Endothelial cell of umbilical vein (primary cell): Measurements from ENCODE around the gene KRTAP10-10. TPM values are rescaled to one million over a fixed set of nuclear protein-coding genes. Genes with fewer than 3 reads are reported as not detected.

ENCODE experiments used
- BruUV-seq: library from RNA; stranded (reverse); fragments of 400-500 nt; replicated peaks from 2 replicates; lab custom pipeline; 2021; lab: Mats Ljungman, UMichigan
- CTCF ChIA-PET: fragments of 300-600, 350-600 bp; sonication (Branson Sonifier 250); formaldehyde crosslinking; loops from one replicate; lab custom pipeline; 2021; ENCODE audit warnings: antibody characterized with exemption, inconsistent platforms; lab: Charles Lee
- POLR2A ChIA-PET: fragments of 300-600, 350-600 bp; sonication (Branson Sonifier 250); formaldehyde crosslinking; loops from one replicate; lab custom pipeline; 2021; ENCODE audit warnings: antibody characterized with exemption, inconsistent platforms; lab: Charles Lee
- DNase-seq: peaks from one replicate; pipeline ENCODE4 v3.0.0-alpha.2; 2011; ENCODE audit warnings: low read depth, low spot score
- FAIRE-seq: peaks from 2 replicates; lab custom pipeline; 2011; peaks lifted over from hg19 to GRCh38; lab: Jason Lieb, UNC
- H2AFZ ChIP-seq: 2 replicates; pipeline ENCODE4 v1.6.0; 2012; ENCODE audit warnings: low read depth, low read length, control low read depth, inconsistent platforms
- H3K27ac ChIP-seq: 2 replicates; pipeline ENCODE4 v1.5.1; 2011; ENCODE audit warnings: low read depth, mild to moderate bottlenecking, control low read depth, low read length, moderate library complexity; ENCODE audit not compliant: insufficient read depth
- H3K27me3 ChIP-seq, 2 experiments: 2 replicates each; pipeline versions ENCODE4 v1.6.0 to v1.6.1; 2011; ENCODE audit warnings: low read length in 2 of 2, mixed read lengths in 1 of 2; ENCODE audit not compliant: control insufficient read depth in 2 of 2, insufficient read depth in 2 of 2
- H3K36me3 ChIP-seq, 2 experiments: 2 replicates in 1 of 2; 3 replicates in 1 of 2; pipeline ENCODE4 v1.5.1; 2011; ENCODE audit warnings: low read length in 2 of 2, mild to moderate bottlenecking in 1 of 2, moderate library complexity in 1 of 2; ENCODE audit not compliant: control insufficient read depth in 2 of 2, insufficient read depth in 2 of 2; ENCODE audit errors: extremely low read depth in 1 of 2
- H3K4me1 ChIP-seq: 3 replicates; pipeline ENCODE4 v1.5.1; 2011; ENCODE audit warnings: mild to moderate bottlenecking, low read length; ENCODE audit not compliant: control insufficient read depth, insufficient read depth; ENCODE audit errors: extremely low read depth
- H3K4me2 ChIP-seq: 2 replicates; pipeline ENCODE4 v1.6.1; 2011; ENCODE audit warnings: low read length, control low read depth, mixed read lengths; ENCODE audit not compliant: insufficient read depth
- H3K4me3 ChIP-seq, 3 experiments: fragments of 200-600 bp in 1 of 3; sonication (generic), shearing (Covaris generic) in 1 of 3; replicated peaks in 1 of 3; 2 replicates each; pipeline ENCODE4 v1.5.1; 2011 to 2016; ENCODE audit warnings: control low read depth in 3 of 3, low read length in 3 of 3, mild to moderate bottlenecking in 2 of 3, inconsistent platforms in 1 of 3, low read depth in 1 of 3, moderate library complexity in 1 of 3; ENCODE audit not compliant: insufficient read depth in 1 of 3
- H3K79me2 ChIP-seq: 2 replicates; pipeline ENCODE4 v1.6.0; 2012; ENCODE audit warnings: low read length, inconsistent platforms; ENCODE audit not compliant: control insufficient read depth, insufficient read depth
- H3K9ac ChIP-seq: replicated peaks from 2 replicates; pipeline ENCODE3; 2011; ENCODE audit warnings: low read length, control low read depth; ENCODE audit not compliant: insufficient read depth; ENCODE audit errors: extremely low read depth
- H3K9me1 ChIP-seq: replicated peaks from 3 replicates; pipeline ENCODE4 v1.6.0; 2011; ENCODE audit warnings: mild to moderate bottlenecking, low read length; ENCODE audit not compliant: control insufficient read depth, insufficient read depth; ENCODE audit errors: extremely low read depth
- H3K9me3 ChIP-seq: replicated peaks from 2 replicates; pipeline ENCODE4 v1.5.1; 2012; ENCODE audit warnings: low read length, inconsistent platforms; ENCODE audit not compliant: control insufficient read depth, insufficient read depth
- H4K20me1 ChIP-seq: replicated peaks from 2 replicates; pipeline ENCODE3; 2011; ENCODE audit warnings: mild to moderate bottlenecking, low read length; ENCODE audit not compliant: control insufficient read depth, insufficient read depth; ENCODE audit errors: extremely low read depth
- CTCF ChIP-seq, 2 donors: IDR thresholded peaks; 1 replicate in 1 of 2; 2 replicates in 1 of 2; pipeline ENCODE4 v1.5.1; 2011; ENCODE audit warnings: low read length in 2 of 2, mild to moderate bottlenecking in 2 of 2, moderate library complexity in 2 of 2, control low read depth in 1 of 2, inconsistent platforms in 1 of 2, low read depth in 1 of 2; ENCODE audit not compliant: insufficient read depth in 1 of 2; ENCODE audit errors: extremely low read depth in 1 of 2
- GATA2 ChIP-seq: IDR thresholded peaks from 2 replicates; pipeline ENCODE4 v1.7.0; 2011; ENCODE audit warnings: low read depth, mild to moderate bottlenecking, moderate library complexity, mixed read lengths, low read length; ENCODE audit not compliant: insufficient read length, insufficient read depth
- POLR2A ChIP-seq: IDR thresholded peaks from 2 replicates; pipeline ENCODE4 v1.6.1; 2012; ENCODE audit warnings: low read depth, mild to moderate bottlenecking, control low read depth, low read length
- POLR2AphosphoS5 ChIP-seq: IDR thresholded peaks from 2 replicates; pipeline ENCODE4 v1.6.1; 2012; ENCODE audit warnings: low read depth, mild to moderate bottlenecking, control low read depth, low read length, moderate library complexity; ENCODE audit not compliant: insufficient read depth
- dilution Hi-C: fragments of 300-500 bp; cut with MboI; formaldehyde crosslinking; loops from one replicate; pipeline ENCODE4 v1.15.0; 2019; ENCODE audit warnings: low sequenced_read_pairs; ENCODE audit not compliant: extremely low pct_ligation_motif_present
- intact Hi-C: fragments of 100-400 bp; cut with micrococcal nuclease; formaldehyde crosslinking; loops from one replicate; pipeline ENCODE4 v1.10.0; 2022
- polyA plus RNA-seq, 4 experiments: library from polyadenylated mRNA; depleted of rRNA in 3 of 4; stranded (reverse) in 3 of 4; unstranded in 1 of 4; fragments of >200 nt; gene quantifications; 2 replicates each; pipeline versions ENCODE4 v1.2.1 to v1.2.3, GENCODE V29; 2011 to 2012; ENCODE audit warnings: missing spikeins in 1 of 4
- total RNA-seq: library from RNA; stranded (reverse); gene quantifications from 2 replicates; pipeline ENCODE4 v1.2.3, GENCODE V29; 2021

The KRTAP10-10 gene
- total and polyA plus RNA-seq, 2 donors (not counting 3 experiments of a cell fraction or from before 2014, with no cell fraction given) = not detected

GRCh38 chr21:44619886-44620285 is 17.3 kb upstream of the KRTAP10-10 start:
- FAIRE-seq (no peak), DNase-seq (no peak)
- Histone ChIP-seq H4K20me1 (no peaks in the 10 kb centered on the region), H3K79me2 (no peaks in the 10 kb centered on the region), H3K27ac (no peak overlapping the region), H3K36me3 (no peaks in the 10 kb centered on the region), H3K4me2 (no peak overlapping the region), H3K9me3 (no peaks in the 10 kb centered on the region), H3K4me3 (no peak overlapping the region), H3K27me3 (no peaks in the 10 kb centered on the region), H2AFZ (no peak overlapping the region), H3K9ac (no peak overlapping the region), H3K4me1 (no peaks in the 10 kb centered on the region), H3K9me1 (no peaks in the 10 kb centered on the region)
- intact Hi-C loops (no loop called here), dilution Hi-C loops (no loop called here)
- POLR2A ChIA-PET = no interaction called here
- CTCF ChIA-PET = interaction anchor here (1.6 to 4.2 kb wide), 3 partner anchors 11 to 174 kb away, joined by 5 to 28 read pairs (median 20); no protein-coding TSS in a partner anchor
- no TSS peak for BruUV-seq
- no peak for TF ChIP-seq POLR2A

- H3K4me2 ChIP-seq = no peak overlapping the region
- CTCF ChIA-PET = no interaction called here
- DNase-seq (no peak), FAIRE-seq (no peak)
- no peaks in the 10 kb centered on the region for H3K36me3 ChIP-seq
- dilution Hi-C loops = no loop called here
- no peaks in the 10 kb centered on the region for H3K9me1 ChIP-seq
- H3K9me3 ChIP-seq = no peaks in the 10 kb centered on the region
- TF ChIP-seq GATA2 (no peak), POLR2AphosphoS5 (no peak), CTCF (IDR thresholded peaks at IDR 0.05; ENCODE audit: extremely low read depth in 1 of 2, insufficient read depth in 1 of 2, low read depth in 1 of 2, low read length in 2 of 2) (no peak)
- no peaks in the 10 kb centered on the region for H4K20me1 ChIP-seq
- H3K79me2 ChIP-seq = no peaks in the 10 kb centered on the region
- H2AFZ ChIP-seq = no peak overlapping the region
- H3K4me3 ChIP-seq = no peak overlapping the region
- no peaks in the 10 kb centered on the region for H3K4me1 ChIP-seq
- no peak overlapping the region for H3K27ac ChIP-seq
- POLR2A ChIA-PET = no interaction called here
- intact Hi-C loops = no loop called here
- no peaks in the 10 kb centered on the region for H3K27me3 ChIP-seq
- H3K9ac ChIP-seq = no peak overlapping the region
- no TSS peak for BruUV-seq
These were observed 13.6 kb upstream of the KRTAP10-10 start for GRCh38 chr21:44623575-44623974.
